ENCODE results near the gene SP2.
"Not testable (repeated sequence)": the region's sequence is repeated elsewhere in the genome, so short reads cannot be mapped to it uniquely, and the experiment has no call there.

SP2 gene

DNA sequence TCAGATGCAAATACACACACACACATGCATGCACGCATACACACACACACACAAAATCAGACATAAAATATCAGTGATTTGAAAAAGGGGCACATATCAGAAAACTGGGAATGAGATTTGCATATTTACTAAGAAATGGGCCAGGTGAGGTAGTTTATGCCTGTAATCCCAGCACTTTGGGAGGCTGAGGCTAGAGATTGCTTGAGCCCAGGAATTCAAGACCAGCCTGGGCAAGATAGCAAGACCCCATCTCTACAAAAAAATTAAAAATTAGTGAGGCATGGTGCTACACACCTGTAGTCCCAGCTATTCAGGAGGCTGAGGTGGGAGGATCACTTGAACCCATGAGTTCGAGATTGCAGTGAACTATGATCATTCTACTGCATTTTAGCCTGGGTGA is 23.0 kb downstream of the SP2 start:
- DNase-seq (ENCODE audit: low spot score) = no peak

- not testable (repeated sequence) for DNase-seq (ENCODE audit: low spot score)
Measured at GRCh38 chr17:47919889-47920288, 23.9 kb downstream of the SP2 start.

- DNase-seq (ENCODE audit: low spot score) = no peak
Measured at GRCh38 chr17:47924785-47925677, 29.0 kb downstream of the SP2 start.

DNA sequence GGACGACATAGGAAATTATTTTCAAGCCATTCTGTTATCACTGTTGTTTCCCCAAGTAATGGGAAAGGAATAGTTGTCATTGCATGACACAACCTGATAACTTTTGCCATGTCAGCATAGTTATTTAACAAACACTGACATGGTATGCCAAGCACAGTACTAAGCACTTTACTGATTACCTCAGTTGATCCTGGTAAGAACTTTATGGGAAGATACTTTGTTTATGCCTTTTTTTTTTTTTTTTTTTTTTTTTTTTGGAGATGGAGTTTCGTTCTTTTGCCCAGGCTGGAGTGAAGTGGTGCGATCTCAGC is 29.6 kb downstream of the SP2 start:
- DNase-seq (ENCODE audit: low spot score) = no peak

- no peak for DNase-seq (ENCODE audit: low spot score)
Measured at GRCh38 chr17:47927821-47928400, 31.9 kb downstream of the SP2 start.

DNA sequence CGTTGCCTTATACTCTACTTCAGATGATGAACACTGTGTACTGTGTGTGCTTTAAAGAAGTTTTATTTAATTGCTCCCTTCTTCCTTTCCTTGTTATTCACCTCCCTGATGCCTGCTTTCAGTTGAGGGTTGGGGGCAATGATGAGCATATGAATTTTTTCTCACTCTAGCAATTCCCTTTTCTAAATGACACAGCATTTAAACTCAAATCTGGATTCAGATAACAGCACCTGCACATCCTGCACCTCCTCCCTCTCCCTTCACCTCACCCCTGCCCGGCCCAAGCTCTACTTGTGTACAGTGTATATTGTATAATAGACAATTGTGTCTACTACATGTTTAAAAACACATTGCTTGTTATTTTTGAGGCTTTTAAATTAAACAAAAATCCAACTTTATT is 32.4 kb downstream of the SP2 start:
- no peak for DNase-seq (ENCODE audit: low spot score)

- no peak for DNase-seq (ENCODE audit: low spot score)
Measured at GRCh38 chr17:47929218-47930000, 33.4 kb downstream of the SP2 start.

DNA sequence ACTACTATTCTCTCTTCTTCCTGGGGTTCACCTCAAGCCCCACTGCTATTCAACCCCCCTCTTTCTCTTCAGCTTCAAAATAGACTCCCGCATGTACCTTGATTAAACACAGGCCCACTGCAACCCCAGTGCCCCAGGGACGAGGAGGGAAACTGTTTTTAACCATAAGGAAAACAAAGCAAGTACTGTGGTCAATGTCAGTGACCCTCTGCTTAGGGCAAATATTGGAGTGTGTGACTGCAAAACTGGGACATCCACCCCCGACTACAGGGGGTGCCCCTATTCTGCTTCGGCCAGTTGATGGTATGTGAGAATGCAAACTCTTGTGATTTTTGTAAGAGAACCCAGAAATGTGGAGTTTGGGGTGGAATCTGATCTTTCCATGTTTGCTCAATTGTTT is 35.8 kb downstream of the SP2 start:
- DNase-seq (ENCODE audit: low spot score) = no peak

DNA sequence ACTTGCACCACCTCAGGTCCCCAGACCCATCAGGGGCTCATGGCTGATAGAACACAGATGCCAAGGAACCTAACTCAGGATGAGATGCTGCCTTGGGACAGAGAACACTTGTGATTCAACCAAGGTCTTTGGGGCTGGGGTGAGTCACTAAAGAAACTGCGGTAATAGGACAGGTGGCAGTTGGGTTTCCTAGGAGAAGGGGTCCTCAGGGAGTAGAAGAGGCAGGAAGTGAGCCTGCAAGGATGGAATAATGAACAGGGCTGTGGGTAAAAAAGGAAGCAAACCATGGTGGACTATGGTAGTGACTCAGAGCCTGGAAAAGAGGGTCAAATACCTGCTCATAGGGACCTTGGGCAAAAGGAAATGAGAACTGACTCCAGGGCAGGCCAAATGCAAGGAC is 38.8 kb downstream of the SP2 start:
- DNase-seq (ENCODE audit: low spot score) = no peak

GRCh38 chr17:47935468-47935867 is 39.4 kb downstream of the SP2 start:
- not testable (repeated sequence) for DNase-seq (ENCODE audit: low spot score)

DNA sequence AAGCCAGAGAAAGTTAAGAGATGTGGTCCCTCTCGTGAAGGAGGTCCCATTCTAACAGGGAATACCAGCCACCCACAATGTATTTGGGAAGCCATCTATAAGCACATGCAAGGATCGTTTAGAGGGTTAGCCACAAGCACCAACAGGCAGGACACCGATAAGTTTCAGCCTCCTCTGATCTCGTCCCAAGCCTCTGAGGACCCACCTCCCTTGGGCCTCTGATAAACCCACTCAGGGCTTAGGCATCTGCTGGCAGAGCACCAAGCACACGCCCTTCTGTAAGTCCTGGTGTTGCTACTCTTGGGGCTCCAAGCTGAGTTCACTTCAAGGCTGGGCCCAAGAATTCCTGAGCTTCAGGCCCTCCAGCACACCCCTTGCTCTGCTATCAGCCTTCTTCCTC is 39.9 kb downstream of the SP2 start:
- no peak for DNase-seq (ENCODE audit: low spot score)

GRCh38 chr17:47937941-47938340 is 41.9 kb downstream of the SP2 start:
- no peak for DNase-seq (ENCODE audit: low spot score)

- peak; percentile 96 for DNase-seq (ENCODE audit: low spot score)
Measured at GRCh38 chr17:47941246-47942095, 45.4 kb downstream of the SP2 start, which contains the start of gene PNPO. PNPO (plus strand) TSS chr17:47941571; CDS start chr17:47941676, 105 bp downstream.

GRCh38 chr17:47942096-47942510 is 46.1 kb downstream of the SP2 start:
- DNase-seq (ENCODE audit: low spot score) = no peak

- DNase-seq (ENCODE audit: low spot score) = no peak
Measured at GRCh38 chr17:47942568-47942967, 46.5 kb downstream of the SP2 start.

DNA sequence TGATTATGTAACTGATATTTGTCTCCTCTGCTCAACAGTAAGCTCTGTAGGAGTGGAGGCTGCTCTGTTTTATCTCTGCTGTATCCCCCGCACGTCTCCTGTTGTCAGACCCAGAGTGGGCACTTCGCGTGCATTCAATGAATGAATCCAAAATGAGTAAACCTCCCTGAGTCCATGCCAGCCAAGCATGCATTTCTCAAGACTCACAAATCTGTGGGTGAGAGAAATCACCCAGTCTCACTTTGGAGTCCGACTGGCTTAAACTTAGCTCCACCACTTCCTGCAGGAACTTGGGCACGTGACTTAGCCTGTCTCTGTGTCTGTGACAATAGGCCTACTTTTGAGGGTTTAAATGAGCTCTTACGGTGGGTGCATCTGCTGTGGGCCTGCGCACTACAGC is 49.0 kb downstream of the SP2 start:
- DNase-seq (ENCODE audit: low spot score) = peak; percentile 12

GRCh38 chr17:47945529-47946508 is 49.8 kb downstream of the SP2 start:
- DNase-seq (ENCODE audit: low spot score) = no peak

GRCh38 chr17:47946516-47946915 is 50.5 kb downstream of the SP2 start:
- no peak for DNase-seq (ENCODE audit: low spot score)

DNA sequence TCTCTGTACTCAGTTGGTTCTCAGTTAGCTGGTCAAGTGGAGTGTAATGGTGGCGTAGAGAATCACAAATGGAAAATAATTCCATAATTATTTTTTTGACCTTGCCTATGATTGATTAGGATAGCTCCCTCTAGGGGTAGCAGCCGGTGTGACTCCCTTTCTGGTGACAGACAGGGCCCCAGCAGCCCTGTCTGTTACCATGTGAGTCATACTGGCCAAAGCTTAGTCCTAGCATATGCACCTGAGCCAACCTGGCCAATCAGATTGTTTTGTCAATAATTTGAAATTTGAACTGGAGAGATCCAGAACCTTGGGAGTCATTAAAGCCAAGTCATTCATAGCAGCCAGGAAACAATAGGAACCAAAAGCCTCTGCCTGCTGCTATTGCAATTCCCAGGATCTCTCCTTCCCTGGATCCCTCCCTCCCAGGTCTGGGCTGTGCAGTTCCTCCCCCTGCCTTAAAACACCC is 50.9 kb downstream of the SP2 start:
- DNase-seq (ENCODE audit: low spot score) = peak; percentile 86

- DNase-seq (ENCODE audit: low spot score) = no peak
Measured at GRCh38 chr17:47948706-47949196, 52.7 kb downstream of the SP2 start.

All from CD4-positive, alpha-beta T cell treated with Interleukin-2 at 100 ng/mL for 4 hours (primary cell).